ENCODE measurements around the gene ACSS1.

The ACSS1 gene

GRCh38 chr20:24994186-24994465 lies 63.8 kb downstream of the ACSS1 start:
- Histone ChIP-seq H3K9me2 (replicated peaks; ENCODE audit: low read depth, low read length) (no peaks in the 10 kb centered on the region), H3K9me3 (ENCODE audit: insufficient read depth, low read depth, low read length) (no peaks in the 10 kb centered on the region), H3K79me2 (ENCODE audit: insufficient read depth, low read length) (peaks cover 33% of the 10 kb centered on the region), H3K27me3 (ENCODE audit: insufficient read depth, low read length, poor library complexity, severe bottlenecking) (no peaks in the 10 kb centered on the region), H3K4me3 (ENCODE audit: low read length, poor library complexity, severe bottlenecking) (no peak overlapping the region), H3K4me1 (ENCODE audit: insufficient read depth, low read length, poor library complexity, severe bottlenecking) (peaks cover 49% of the 10 kb centered on the region), H3K36me3 (ENCODE audit: insufficient read depth, low read length) (no peaks in the 10 kb centered on the region), H3K9ac (ENCODE audit: low read depth, low read length, poor library complexity, severe bottlenecking) (no peak overlapping the region), H2AFZ (ENCODE audit: low read length) (no peak overlapping the region), H3K4me2 (ENCODE audit: low read depth, low read length, poor library complexity, severe bottlenecking) (no peak overlapping the region), H3F3A (ENCODE audit: low read depth) (no peaks in the 10 kb centered on the region), H4K20me1 (ENCODE audit: insufficient read depth, low read length, poor library complexity, severe bottlenecking) (peaks cover 27% of the 10 kb centered on the region)
- TF ChIP-seq CTCF (conservative IDR thresholded peaks at IDR 0.05; ENCODE audit: low read length) (no peak), EZH2phosphoT487 (IDR thresholded peaks at IDR 0.05; ENCODE audit: borderline replicate concordance) (no peak)

GRCh38 chr20:24993337-24994185 lies 64.4 kb downstream of the ACSS1 start:
- Histone ChIP-seq H3K4me1 (ENCODE audit: insufficient read depth, low read length, poor library complexity, severe bottlenecking) (peaks cover 55% of the 10 kb centered on the region), H3K9ac (ENCODE audit: low read depth, low read length, poor library complexity, severe bottlenecking) (peak overlapping the region; percentile 81), H3K4me2 (ENCODE audit: low read depth, low read length, poor library complexity, severe bottlenecking) (peak overlapping the region; percentile 84), H3K27me3 (ENCODE audit: insufficient read depth, low read length, poor library complexity, severe bottlenecking) (no peaks in the 10 kb centered on the region), H3K79me2 (ENCODE audit: insufficient read depth, low read length) (peaks cover 39% of the 10 kb centered on the region), H3F3A (ENCODE audit: low read depth) (no peaks in the 10 kb centered on the region), H3K36me3 (ENCODE audit: insufficient read depth, low read length) (no peaks in the 10 kb centered on the region), H4K20me1 (ENCODE audit: insufficient read depth, low read length, poor library complexity, severe bottlenecking) (peaks cover 29% of the 10 kb centered on the region), H3K9me3 (ENCODE audit: insufficient read depth, low read depth, low read length) (no peaks in the 10 kb centered on the region), H2AFZ (ENCODE audit: low read length) (peak overlapping the region; percentile 49; the same call in 1 of the 2 replicates), H3K9me2 (replicated peaks; ENCODE audit: low read depth, low read length) (no peaks in the 10 kb centered on the region), H3K4me3 (ENCODE audit: low read length, poor library complexity, severe bottlenecking) (peak overlapping the region; percentile 84)
- TF ChIP-seq CTCF (conservative IDR thresholded peaks at IDR 0.05; ENCODE audit: low read length) (peak; percentile 38), EZH2phosphoT487 (IDR thresholded peaks at IDR 0.05; ENCODE audit: borderline replicate concordance) (no peak)

- Histone ChIP-seq H3K9ac (ENCODE audit: low read depth, low read length, poor library complexity, severe bottlenecking) (peak within 1 kb of the TSS; percentile 81), H3K4me3 (ENCODE audit: low read length, poor library complexity, severe bottlenecking) (peak within 1 kb of the TSS; percentile 84), H3K36me3 (ENCODE audit: insufficient read depth, low read length) (no peaks in the 10 kb centered on the region), H2AFZ (ENCODE audit: low read length) (peak within 1 kb of the TSS; percentile 78), H4K20me1 (ENCODE audit: insufficient read depth, low read length, poor library complexity, severe bottlenecking) (peaks cover 36% of the 10 kb centered on the region), H3K9me3 (ENCODE audit: insufficient read depth, low read depth, low read length) (no peaks in the 10 kb centered on the region), H3F3A (ENCODE audit: low read depth) (no peaks in the 10 kb centered on the region), H3K9me2 (replicated peaks; ENCODE audit: low read depth, low read length) (no peaks in the 10 kb centered on the region), H3K4me1 (ENCODE audit: insufficient read depth, low read length, poor library complexity, severe bottlenecking) (peaks cover 64% of the 10 kb centered on the region), H3K27me3 (ENCODE audit: insufficient read depth, low read length, poor library complexity, severe bottlenecking) (no peaks in the 10 kb centered on the region), H3K4me2 (ENCODE audit: low read depth, low read length, poor library complexity, severe bottlenecking) (peak within 1 kb of the TSS; percentile 87), H3K79me2 (ENCODE audit: insufficient read depth, low read length) (peaks cover 48% of the 10 kb centered on the region)
- TF ChIP-seq CTCF (conservative IDR thresholded peaks at IDR 0.05; ENCODE audit: low read length): no peak
- no peak for TF ChIP-seq EZH2phosphoT487 (IDR thresholded peaks at IDR 0.05; ENCODE audit: borderline replicate concordance)
These were observed 65.3 kb downstream of the ACSS1 start, which contains the start of gene APMAP for GRCh38 chr20:24992487-24993205. Gene APMAP (minus strand): TSS chr20:24992751. CDS start chr20:24992688, 63 bp downstream.

Data from Loucy (cell line).